B cell (primary cell): Measurements from ENCODE around the gene KLHL17. TPM values are rescaled to one million over a fixed set of nuclear protein-coding genes. Genes with fewer than 3 reads are reported as not detected.

Experiments used
- ATAC-seq: fragments of 200-7000 bp; cut with Tn5 transposase; one replicate; pipeline ENCODE4 v1.10.0; 2021; ENCODE audit warnings: low read depth, mild to moderate bottlenecking, moderate number of reproducible peaks, moderate library complexity
- CTCF ChIA-PET: fragments of 350-600 bp; sonication (Branson Sonifier 250); formaldehyde crosslinking; loops from one replicate; lab custom pipeline; 2021; ENCODE audit warnings: antibody characterized with exemption, inconsistent platforms; lab: Charles Lee
- POLR2A ChIA-PET: fragments of 350-600 bp; sonication (Branson Sonifier 250); formaldehyde crosslinking; loops from one replicate; lab custom pipeline; 2021; ENCODE audit warnings: antibody characterized with exemption; lab: Charles Lee
- DNase-seq: peaks from one replicate; pipeline ENCODE4 v3.0.0; 2013
- H2AFZ ChIP-seq: 2 replicates; pipeline ENCODE4 v1.6.1; 2012; ENCODE audit warnings: mild to moderate bottlenecking, low read depth, low read length; ENCODE audit not compliant: insufficient read depth, poor library complexity, severe bottlenecking
- H3K27ac ChIP-seq, 2 donors: 1 replicate in 1 of 2; 2 replicates in 1 of 2; pipeline ENCODE4 v1.5.1; 2012 to 2013; ENCODE audit warnings: low read length in 2 of 2, mild to moderate bottlenecking in 2 of 2, moderate library complexity in 1 of 2
- H3K27me3 ChIP-seq, 4 experiments: fragments of 200-600 bp in 1 of 4; sonication (generic) in 1 of 4; replicated peaks in 1 of 4; 1 replicate in 2 of 4; 2 replicates in 2 of 4; pipeline versions ENCODE4 v1.6.1 to v1.7.0; 2013 to 2016; ENCODE audit warnings: low read length in 3 of 4, mild to moderate bottlenecking in 2 of 4, mixed read lengths in 1 of 4, moderate library complexity in 1 of 4; ENCODE audit not compliant: insufficient read depth in 4 of 4, control insufficient read depth in 3 of 4; ENCODE audit errors: control extremely low read depth in 1 of 4
- H3K36me3 ChIP-seq, 2 experiments: replicated peaks in 1 of 2; 1 replicate in 1 of 2; 2 replicates in 1 of 2; pipeline versions ENCODE4 v1.6.1 to v1.7.1; 2013; ENCODE audit warnings: low read length in 1 of 2; ENCODE audit not compliant: insufficient read depth in 2 of 2, control insufficient read depth in 1 of 2; ENCODE audit errors: control extremely low read depth in 1 of 2, extremely low read depth in 1 of 2
- H3K4me1 ChIP-seq, 2 donors: fragments of 200-600 bp in 1 of 2; sonication (generic) in 1 of 2; 1 replicate in 1 of 2; 2 replicates in 1 of 2; pipeline versions ENCODE4 v1.5.1 to v1.6.1; 2013 to 2017; ENCODE audit warnings: low read length in 2 of 2; ENCODE audit not compliant: control insufficient read depth in 2 of 2, insufficient read depth in 2 of 2
- H3K4me2 ChIP-seq: replicated peaks from 2 replicates; pipeline ENCODE3; 2012; ENCODE audit warnings: mild to moderate bottlenecking, low read depth, low read length; ENCODE audit not compliant: poor library complexity, severe bottlenecking
- H3K4me3 ChIP-seq, 5 experiments: fragments of 200-600 bp in 1 of 5; sonication (generic) in 1 of 5; 1 replicate in 3 of 5; 2 replicates in 2 of 5; pipeline versions ENCODE4 v1.5.1 to v1.7.0; 2011 to 2016; ENCODE audit warnings: low read length in 4 of 5, mild to moderate bottlenecking in 4 of 5, low read depth in 2 of 5, control low read depth in 1 of 5, moderate library complexity in 1 of 5; ENCODE audit not compliant: insufficient read depth in 1 of 5; ENCODE audit errors: control extremely low read depth in 1 of 5, extremely low read depth in 1 of 5
- H3K79me2 ChIP-seq: fragments of 200-600 bp; sonication (generic); one replicate; pipeline ENCODE4 v1.6.0; 2016; ENCODE audit warnings: low read length; ENCODE audit not compliant: control insufficient read depth, insufficient read depth
- H3K9ac ChIP-seq: fragments of 200-600 bp; sonication (generic); 2 replicates; pipeline ENCODE4 v1.6.1; 2017; ENCODE audit warnings: mild to moderate bottlenecking, low read length, moderate library complexity
- H3K9me3 ChIP-seq, 3 donors: one replicate each; pipeline versions ENCODE4 v1.6.1 to v1.7.1; 2013; ENCODE audit warnings: low read length in 2 of 3; ENCODE audit not compliant: control insufficient read depth in 2 of 3, insufficient read depth in 1 of 3; ENCODE audit errors: control extremely low read depth in 1 of 3
- H4K20me1 ChIP-seq: 2 replicates; pipeline ENCODE4 v1.6.0; 2012; ENCODE audit warnings: mild to moderate bottlenecking, low read length; ENCODE audit not compliant: insufficient read depth, control insufficient read depth, poor library complexity, severe bottlenecking
- H3K27ac Mint-ChIP-seq: one replicate; pipeline ENCODE4 v1.8.0; 2021; ENCODE audit warnings: mixed read lengths
- H3K27me3 Mint-ChIP-seq: one replicate; pipeline ENCODE4 v1.8.0; 2021; ENCODE audit warnings: mixed read lengths
- H3K4me1 Mint-ChIP-seq: one replicate; pipeline ENCODE4 v1.8.0; 2021; ENCODE audit warnings: mixed read lengths
- H3K4me3 Mint-ChIP-seq: one replicate; pipeline ENCODE4 v1.8.0; 2021; ENCODE audit warnings: mixed read lengths
- H3K9me3 Mint-ChIP-seq: one replicate; pipeline ENCODE4 v1.8.0; 2022; ENCODE audit warnings: mixed read lengths; ENCODE audit not compliant: insufficient read depth
- EZH2 ChIP-seq: IDR thresholded peaks from 2 replicates; pipeline ENCODE4 v1.6.1; 2012; ENCODE audit warnings: borderline replicate concordance, low read depth, mild to moderate bottlenecking, moderate library complexity, low read length; ENCODE audit not compliant: insufficient read depth, poor library complexity, severe bottlenecking
- WGBS: methylation state at CpG from one replicate; pipeline ENCODE4 v1.1.5; 2013; ENCODE audit warnings: missing lambda C conversion rate; ENCODE audit not compliant: insufficient coverage; 5-methylcytosine and 5-hydroxymethylcytosine counted together
- intact Hi-C: fragments of 100-400 bp; cut with micrococcal nuclease; formaldehyde crosslinking; loops from one replicate; pipeline ENCODE4 v1.10.0; 2022
- polyA plus RNA-seq: library from polyadenylated mRNA; depleted of rRNA; stranded (reverse); fragments of >200 nt; gene quantifications from 2 replicates; pipeline ENCODE4 v1.2.3, GENCODE V29; 2012
- total RNA-seq, 2 donors: library from RNA; stranded (reverse); fragments of 120-200 nt in 1 of 2; gene quantifications; 1 replicate in 1 of 2; 2 replicates in 1 of 2; pipeline versions ENCODE4 v1.2.3 to v1.2.4, GENCODE V29; 2013 to 2022
- TF ChIP-seq, protein P1 (sequence below): fragments of 200-600 bp; IDR thresholded peaks from one replicate; pipeline ENCODE4 v1.8.0; 2022; ENCODE audit warnings: antibody characterized with exemption, mild to moderate bottlenecking

Gene KLHL17
- total and polyA plus RNA-seq, 2 donors (not counting 1 experiment from before 2014, with no cell fraction given) = 30.1 to 57.5 TPM

DNA sequence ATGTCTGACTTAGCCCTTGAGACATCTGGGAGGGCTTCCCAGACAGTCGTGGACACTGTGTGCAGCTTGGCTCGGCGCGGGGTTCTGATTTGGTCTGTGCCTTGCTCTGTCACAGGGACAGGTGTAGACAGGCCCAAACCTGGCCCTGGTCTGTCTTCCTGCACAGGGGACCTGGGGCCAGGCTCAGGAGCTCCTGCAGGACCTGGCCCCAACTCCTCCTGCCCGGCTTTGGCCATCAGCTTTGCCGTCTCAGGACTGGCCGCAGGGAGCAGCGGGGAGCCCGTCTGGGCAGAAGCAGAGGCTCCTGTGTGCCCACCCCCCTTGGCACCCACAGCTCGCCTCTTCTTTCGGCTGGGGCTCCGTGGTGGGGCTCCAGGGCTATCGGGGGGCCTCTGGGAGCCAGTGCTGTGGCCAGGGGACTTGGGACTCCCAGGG, 19.8 kb downstream of the KLHL17 start:
- POLR2A ChIA-PET = interaction anchor here (0.6 kb wide), 1 partner anchor 1024 kb away, joined by 5 read pairs; no protein-coding TSS in a partner anchor
- no peak overlapping the region for H3K9ac ChIP-seq
- H3K9me3 ChIP-seq = peaks cover 0 to 11% (median 0%) of the 10 kb centered on the region in 3 donors
- Mint-ChIP-seq H3K9me3 (no peaks in the 10 kb centered on the region), H3K27ac (no peak overlapping the region), H3K4me3 (no peak overlapping the region), H3K27me3 (peaks cover 24% of the 10 kb centered on the region), H3K4me1 (peaks cover 7% of the 10 kb centered on the region)
- no peak overlapping the region for H3K4me3 ChIP-seq
- 85% methylated on average over 13 of the region's 13 CpGs for WGBS
- CTCF ChIA-PET = interaction anchor here (1.2 kb wide), 1 partner anchor 38 kb away, joined by 3 read pairs; no protein-coding TSS in a partner anchor
- no peak overlapping the region for H3K4me2 ChIP-seq
- no peaks in the 10 kb centered on the region for H3K36me3 ChIP-seq
- no peak for DNase-seq
- no peak overlapping the region for H3K27ac ChIP-seq
- no peaks in the 10 kb centered on the region for H3K79me2 ChIP-seq
- H3K27me3 ChIP-seq = peaks cover 0 to 41% (median 5%) of the 10 kb centered on the region in 4 experiments
- TF ChIP-seq, protein P1, sequence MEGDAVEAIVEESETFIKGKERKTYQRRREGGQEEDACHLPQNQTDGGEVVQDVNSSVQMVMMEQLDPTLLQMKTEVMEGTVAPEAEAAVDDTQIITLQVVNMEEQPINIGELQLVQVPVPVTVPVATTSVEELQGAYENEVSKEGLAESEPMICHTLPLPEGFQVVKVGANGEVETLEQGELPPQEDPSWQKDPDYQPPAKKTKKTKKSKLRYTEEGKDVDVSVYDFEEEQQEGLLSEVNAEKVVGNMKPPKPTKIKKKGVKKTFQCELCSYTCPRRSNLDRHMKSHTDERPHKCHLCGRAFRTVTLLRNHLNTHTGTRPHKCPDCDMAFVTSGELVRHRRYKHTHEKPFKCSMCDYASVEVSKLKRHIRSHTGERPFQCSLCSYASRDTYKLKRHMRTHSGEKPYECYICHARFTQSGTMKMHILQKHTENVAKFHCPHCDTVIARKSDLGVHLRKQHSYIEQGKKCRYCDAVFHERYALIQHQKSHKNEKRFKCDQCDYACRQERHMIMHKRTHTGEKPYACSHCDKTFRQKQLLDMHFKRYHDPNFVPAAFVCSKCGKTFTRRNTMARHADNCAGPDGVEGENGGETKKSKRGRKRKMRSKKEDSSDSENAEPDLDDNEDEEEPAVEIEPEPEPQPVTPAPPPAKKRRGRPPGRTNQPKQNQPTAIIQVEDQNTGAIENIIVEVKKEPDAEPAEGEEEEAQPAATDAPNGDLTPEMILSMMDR = no peak
- TF ChIP-seq EZH2 = no peak
- intact Hi-C loops = no loop called here
- no peak overlapping the region for H2AFZ ChIP-seq
- peaks cover 10 to 13% of the 10 kb centered on the region in 2 donors for H3K4me1 ChIP-seq
- no peak for ATAC-seq
- no peaks in the 10 kb centered on the region for H4K20me1 ChIP-seq

DNA sequence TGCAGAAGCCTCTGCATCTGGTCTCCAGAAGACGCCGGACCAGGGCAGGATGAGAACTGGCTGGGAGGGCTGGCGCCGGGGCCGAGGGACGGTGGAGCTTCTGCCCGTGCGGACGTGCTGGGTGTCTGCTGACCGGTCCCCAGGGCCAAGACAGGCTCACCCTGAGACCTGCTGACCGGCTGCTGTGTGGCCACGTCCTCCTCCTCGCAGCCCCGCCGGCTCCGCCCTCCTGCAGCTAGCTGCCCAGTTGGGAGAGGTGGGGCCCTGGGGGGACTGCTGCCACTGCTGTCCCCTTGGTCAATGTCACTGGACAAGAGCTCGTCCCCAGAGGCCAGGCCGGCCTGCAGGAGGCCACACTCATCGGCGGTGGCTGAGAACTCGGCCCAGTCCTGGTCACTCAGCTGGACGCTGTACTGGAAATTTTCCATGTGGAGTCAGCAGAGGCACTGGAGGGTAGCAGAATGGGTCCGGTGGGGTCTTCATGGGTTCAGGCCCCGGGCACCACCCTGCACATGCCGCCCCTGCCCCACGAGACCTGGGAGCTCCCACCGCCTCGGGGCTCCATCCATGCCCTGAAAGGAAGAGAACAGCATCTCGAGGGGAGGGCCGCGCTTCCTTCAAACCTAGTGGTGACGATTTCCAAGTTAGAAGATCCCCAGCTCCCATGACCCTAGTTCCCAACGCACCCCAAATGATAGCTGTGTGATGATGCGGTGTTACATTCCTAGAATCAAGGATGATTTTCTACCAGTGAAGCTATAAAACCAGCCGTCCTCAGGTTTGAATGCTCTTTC, 20.4 kb downstream of the KLHL17 start:
- CTCF ChIA-PET = interaction anchor here (1.1 to 1.4 kb wide), 5 partner anchors 9 to 311 kb away, joined by 3 to 6 read pairs (median 3); no protein-coding TSS in a partner anchor
- Histone ChIP-seq H3K27me3 (peaks cover 0 to 35% (median 2%) of the 10 kb centered on the region in 4 experiments), H3K27ac (no peak overlapping the region), H3K36me3 (no peaks in the 10 kb centered on the region), H4K20me1 (no peaks in the 10 kb centered on the region), H3K79me2 (no peaks in the 10 kb centered on the region), H3K4me1 (peaks cover 6 to 9% of the 10 kb centered on the region in 2 donors), H3K4me3 (no peak overlapping the region), H3K9ac (no peak overlapping the region), H3K9me3 (peaks cover 0 to 4% (median 0%) of the 10 kb centered on the region in 3 donors), H2AFZ (no peak overlapping the region), H3K4me2 (no peak overlapping the region)
- Mint-ChIP-seq H3K4me1 (peaks cover 4% of the 10 kb centered on the region), H3K27me3 (peaks cover 25% of the 10 kb centered on the region), H3K27ac (no peak overlapping the region), H3K4me3 (no peak overlapping the region), H3K9me3 (no peaks in the 10 kb centered on the region)
- DNase-seq = no peak
- POLR2A ChIA-PET = interaction anchor here (0.6 kb wide), 1 partner anchor 1024 kb away, joined by 5 read pairs; no protein-coding TSS in a partner anchor
- TF ChIP-seq EZH2 = no peak
- TF ChIP-seq, protein P1 = no peak
- WGBS = 81% methylated on average over 30 of the region's 35 CpGs
- intact Hi-C loops = no loop called here
- no peak for ATAC-seq
